Body of pancreas (tissue), 4 donors: ENCODE results near the gene THAP9. TPM values are rescaled to one million over a fixed set of nuclear protein-coding genes. Genes with fewer than 3 reads are reported as not detected.

Source experiments
- ATAC-seq: fragments of 150-250 bp; one replicate; pipeline ENCODE4 v1.9.1; 2016
- DNase-seq, 4 donors: peaks; one replicate each; pipeline ENCODE4 v3.0.0-alpha.2; 2019
- H3K27ac ChIP-seq, 4 donors: fragments of 200-600 bp; sonication (generic); 1 replicate in 3 of 4; 2 replicates in 1 of 4; pipeline versions ENCODE4 v1.5.1 to v1.6.1; 2016 to 2019; ENCODE audit warnings: mild to moderate bottlenecking in 1 of 4, mixed read lengths in 1 of 4, moderate library complexity in 1 of 4
- H3K27me3 ChIP-seq, 2 donors: fragments of 200-600 bp; sonication (generic); one replicate each; pipeline ENCODE4 v1.6.0; 2016; ENCODE audit warnings: mild to moderate bottlenecking in 1 of 2
- H3K36me3 ChIP-seq, 2 donors: fragments of 200-600 bp; sonication (generic); replicated peaks in 1 of 2; 2 replicates each; pipeline ENCODE4 v1.5.1; 2016; ENCODE audit warnings: low read depth in 2 of 2; ENCODE audit not compliant: insufficient read depth in 1 of 2
- H3K4me1 ChIP-seq: fragments of 200-600 bp; sonication (generic); one replicate; pipeline ENCODE4 v1.6.0; 2016
- H3K4me3 ChIP-seq, 2 donors: fragments of 200-600 bp; sonication (generic); 1 replicate in 1 of 2; 2 replicates in 1 of 2; pipeline ENCODE4 v1.5.1; 2016 to 2019
- H3K9me3 ChIP-seq, 3 donors: fragments of 200-600 bp; sonication (generic); 1 replicate in 2 of 3; 2 replicates in 1 of 3; pipeline ENCODE4 v1.5.1; 2016
- CTCF ChIP-seq, 7 experiments: fragments of 450-650 bp in 4 of 7; fragments of 200-600 bp in 3 of 7; sonication (generic) in 3 of 7; IDR thresholded peaks; one replicate each; pipeline ENCODE4 v1.5.1; 2016 to 2019; ENCODE audit warnings: antibody characterized with exemption in 7 of 7
- POLR2A ChIP-seq, 3 donors: fragments of 450-650 bp; IDR thresholded peaks; one replicate each; pipeline ENCODE4 v1.6.1; 2016; ENCODE audit warnings: antibody characterized with exemption in 3 of 3, mild to moderate bottlenecking in 2 of 3
- WGBS, 2 donors: methylation state at CpG; one replicate each; pipeline ENCODE4 v1.1.5; 2017; 5-methylcytosine and 5-hydroxymethylcytosine counted together
- intact Hi-C: fragments of 100-400 bp; cut with DNase I; formaldehyde crosslinking; loops from one replicate; pipeline ENCODE4 v1.15.1; 2023
- total RNA-seq, 2 donors: library from RNA; depleted of rRNA; stranded (reverse); fragments of >200 nt; gene quantifications; one replicate each; pipeline ENCODE4 v1.1.0, GENCODE V29; 2016

Gene THAP9
- total RNA-seq, 2 donors from 2014 or later, result 0.33 to 3.9 TPM

- DNase-seq, result no peak
- no peaks in the 10 kb centered on the region for H3K4me1 ChIP-seq
- 82 to 83% methylated on average over 5 of the region's 5 CpGs for WGBS, 2 donors
- no peak overlapping the region for H3K27ac ChIP-seq
- no peak for TF ChIP-seq CTCF (IDR thresholded peaks at IDR 0.05)
- no peak for TF ChIP-seq POLR2A (IDR thresholded peaks at IDR 0.05)
- H3K27me3 ChIP-seq, result no peaks in the 10 kb centered on the region
- no peak for ATAC-seq
- no peak overlapping the region for H3K4me3 ChIP-seq
- no peaks in the 10 kb centered on the region for H3K9me3 ChIP-seq
- H3K36me3 ChIP-seq, result peaks cover 0 to 3% of the 10 kb centered on the region in 2 donors
- intact Hi-C loops, result no loop called here
Measured at GRCh38 chr4:82930848-82931755, 30.6 kb downstream of the THAP9 start.

GRCh38 chr4:82934441-82934840 is 33.9 kb downstream of the THAP9 start:
- Histone ChIP-seq H3K27ac (no peak overlapping the region), H3K27me3 (no peaks in the 10 kb centered on the region), H3K36me3 (peaks cover 0 to 7% of the 10 kb centered on the region in 2 donors), H3K4me1 (no peaks in the 10 kb centered on the region), H3K9me3 (no peaks in the 10 kb centered on the region), H3K4me3 (no peak overlapping the region)
- intact Hi-C loops, result no loop called here
- TF ChIP-seq CTCF (IDR thresholded peaks at IDR 0.05) (no peak), POLR2A (IDR thresholded peaks at IDR 0.05) (no peak)
- DNase-seq (no peak), ATAC-seq (no peak)

DNA sequence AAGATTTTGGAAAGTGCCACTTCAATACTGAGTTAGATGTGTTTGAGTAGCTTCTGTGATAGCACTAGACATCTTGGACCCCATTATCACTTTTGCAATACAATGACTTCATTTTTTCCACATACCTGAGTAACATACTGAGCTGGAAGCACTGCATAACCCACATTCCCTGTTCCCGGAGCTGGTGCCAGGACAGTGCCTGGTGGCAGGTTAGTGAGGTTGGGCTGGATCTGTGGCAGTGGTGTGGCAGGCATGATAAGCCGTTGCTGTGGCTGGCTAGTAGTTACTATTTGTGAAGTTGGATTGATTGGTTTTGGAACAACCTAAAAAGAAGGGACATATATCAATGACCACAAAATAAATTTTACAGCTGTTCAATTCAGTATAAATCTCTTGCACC is 38.9 kb downstream of the THAP9 start:
- no peaks in the 10 kb centered on the region for H3K27me3 ChIP-seq
- no peak for TF ChIP-seq POLR2A (IDR thresholded peaks at IDR 0.05)
- no peak for TF ChIP-seq CTCF (IDR thresholded peaks at IDR 0.05)
- no peak overlapping the region for H3K27ac ChIP-seq
- intact Hi-C loops, result no loop called here
- ATAC-seq (no peak), DNase-seq (no peak)
- H3K4me3 ChIP-seq, result no peak overlapping the region
- no peaks in the 10 kb centered on the region for H3K4me1 ChIP-seq
- no peaks in the 10 kb centered on the region for H3K9me3 ChIP-seq
- H3K36me3 ChIP-seq, result peaks cover 0 to 10% of the 10 kb centered on the region in 2 donors
- 49 to 52% methylated on average over 2 of the region's 2 CpGs for WGBS, 2 donors

DNA sequence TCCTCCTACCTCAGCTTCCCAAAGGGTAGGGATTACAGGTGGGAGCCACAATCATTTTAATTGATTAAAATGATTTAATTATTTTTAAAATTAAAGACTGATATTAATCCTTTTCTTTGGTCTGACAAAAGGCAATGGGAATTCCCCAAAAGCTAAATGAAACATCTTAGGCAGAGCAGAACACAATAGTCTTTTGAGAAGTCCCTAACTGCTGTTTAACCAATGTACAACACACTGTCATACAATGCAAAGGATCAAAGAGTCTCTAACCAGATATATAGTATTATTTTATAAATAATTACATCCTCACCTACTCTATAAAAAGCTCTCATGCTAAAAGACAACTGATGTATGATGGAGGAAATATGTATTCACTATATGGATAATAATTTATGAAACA is 47.0 kb downstream of the THAP9 start:
- no peak for ATAC-seq
- Histone ChIP-seq H3K27me3 (no peaks in the 10 kb centered on the region), H3K27ac (no peak overlapping the region), H3K4me1 (no peaks in the 10 kb centered on the region), H3K4me3 (no peak overlapping the region), H3K9me3 (no peaks in the 10 kb centered on the region), H3K36me3 (no peaks in the 10 kb centered on the region)
- TF ChIP-seq POLR2A (IDR thresholded peaks at IDR 0.05) (no peak), CTCF (IDR thresholded peaks at IDR 0.05) (no peak)
- no peak for DNase-seq
- intact Hi-C loops, result no loop called here
